ENCODE results near the gene DIP2C. TPM values are rescaled to one million over a fixed set of nuclear protein-coding genes. Genes with fewer than 3 reads are reported as not detected.
"Not testable (repeated sequence)": the region's sequence is repeated elsewhere in the genome, so short reads cannot be mapped to it uniquely, and the experiment has no call there.

DIP2C gene
- total RNA-seq, 2 experiments from 2014 or later, result 0.85 to 0.95 TPM

- no peak overlapping the region for H3K4me3 Mint-ChIP-seq
- H3K4me1 Mint-ChIP-seq (ENCODE audit: low read depth), result no peaks in the 10 kb centered on the region
- H3K36me3 Mint-ChIP-seq (ENCODE audit: low read depth), result no peaks in the 10 kb centered on the region
- TF ChIP-seq, protein P1, sequence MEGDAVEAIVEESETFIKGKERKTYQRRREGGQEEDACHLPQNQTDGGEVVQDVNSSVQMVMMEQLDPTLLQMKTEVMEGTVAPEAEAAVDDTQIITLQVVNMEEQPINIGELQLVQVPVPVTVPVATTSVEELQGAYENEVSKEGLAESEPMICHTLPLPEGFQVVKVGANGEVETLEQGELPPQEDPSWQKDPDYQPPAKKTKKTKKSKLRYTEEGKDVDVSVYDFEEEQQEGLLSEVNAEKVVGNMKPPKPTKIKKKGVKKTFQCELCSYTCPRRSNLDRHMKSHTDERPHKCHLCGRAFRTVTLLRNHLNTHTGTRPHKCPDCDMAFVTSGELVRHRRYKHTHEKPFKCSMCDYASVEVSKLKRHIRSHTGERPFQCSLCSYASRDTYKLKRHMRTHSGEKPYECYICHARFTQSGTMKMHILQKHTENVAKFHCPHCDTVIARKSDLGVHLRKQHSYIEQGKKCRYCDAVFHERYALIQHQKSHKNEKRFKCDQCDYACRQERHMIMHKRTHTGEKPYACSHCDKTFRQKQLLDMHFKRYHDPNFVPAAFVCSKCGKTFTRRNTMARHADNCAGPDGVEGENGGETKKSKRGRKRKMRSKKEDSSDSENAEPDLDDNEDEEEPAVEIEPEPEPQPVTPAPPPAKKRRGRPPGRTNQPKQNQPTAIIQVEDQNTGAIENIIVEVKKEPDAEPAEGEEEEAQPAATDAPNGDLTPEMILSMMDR (IDR thresholded peaks at IDR 0.05), result no peak
- intact Hi-C loops (cut with micrococcal nuclease), result no loop called here
- H3K27ac Mint-ChIP-seq, result no peak overlapping the region
- ChIA-PET CTCF (no interaction called here), POLR2A (no interaction called here)
- H3K27me3 Mint-ChIP-seq, result peaks cover 6% of the 10 kb centered on the region
- no peaks in the 10 kb centered on the region for H3K9me3 Mint-ChIP-seq
- DNase-seq (no peak), ATAC-seq (no peak)
These were observed 89.7 kb downstream of the DIP2C start for GRCh38 chr10:599767-600166.

- intact Hi-C loops (cut with micrococcal nuclease), result no loop called here
- CTCF ChIA-PET, result no interaction called here
- Mint-ChIP-seq H3K36me3 (ENCODE audit: low read depth) (no peaks in the 10 kb centered on the region), H3K4me1 (ENCODE audit: low read depth) (no peaks in the 10 kb centered on the region), H3K4me3 (no peak overlapping the region), H3K27me3 (peaks cover 6% of the 10 kb centered on the region), H3K27ac (no peak overlapping the region), H3K9me3 (no peaks in the 10 kb centered on the region)
- ATAC-seq (no peak), DNase-seq (no peak)
- POLR2A ChIA-PET, result interaction anchor here (1.5 kb wide), 1 partner anchor 35 kb away, joined by 3 read pairs; no protein-coding TSS in a partner anchor
- TF ChIP-seq, protein P1 (IDR thresholded peaks at IDR 0.05), result no peak
These were observed 90.9 kb downstream of the DIP2C start for GRCh38 chr10:598415-599170.

DNA sequence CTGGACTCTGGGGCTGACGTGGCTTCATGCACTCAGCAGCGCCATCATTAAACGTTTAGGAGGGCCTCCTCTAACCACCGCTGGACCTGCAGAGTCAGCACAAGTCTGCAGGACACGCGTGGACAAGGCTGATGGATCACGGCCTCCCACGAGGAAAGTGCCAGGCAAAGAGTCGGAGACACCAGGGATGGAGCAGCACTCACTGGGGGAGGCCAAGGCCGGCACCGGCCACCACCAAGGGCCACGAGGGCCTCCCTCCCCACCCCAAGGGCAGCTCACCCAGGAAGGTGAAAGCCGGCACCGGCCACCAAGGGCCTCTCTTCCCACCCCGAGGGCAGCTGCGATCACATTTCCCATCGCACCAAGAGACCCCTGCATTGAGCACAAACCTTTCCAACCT is 91.5 kb downstream of the DIP2C start:
- intact Hi-C loops (cut with micrococcal nuclease), result no loop called here
- DNase-seq (no peak), ATAC-seq (no peak)
- POLR2A ChIA-PET, result interaction anchor here (1.5 kb wide), 1 partner anchor 34 kb away, joined by 3 read pairs; no protein-coding TSS in a partner anchor
- Mint-ChIP-seq H3K9me3 (no peaks in the 10 kb centered on the region), H3K4me3 (no peak overlapping the region), H3K36me3 (ENCODE audit: low read depth) (no peaks in the 10 kb centered on the region), H3K27me3 (peaks cover 7% of the 10 kb centered on the region), H3K27ac (no peak overlapping the region), H3K4me1 (ENCODE audit: low read depth) (no peaks in the 10 kb centered on the region)
- TF ChIP-seq, protein P1 (IDR thresholded peaks at IDR 0.05), result no peak
- CTCF ChIA-PET, result no interaction called here

- POLR2A ChIA-PET, result no interaction called here
- no peak overlapping the region for H3K4me3 Mint-ChIP-seq
- no peaks in the 10 kb centered on the region for H3K9me3 Mint-ChIP-seq
These were observed 92.6 kb downstream of the DIP2C start for GRCh38 chr10:596725-597345.

DNA sequence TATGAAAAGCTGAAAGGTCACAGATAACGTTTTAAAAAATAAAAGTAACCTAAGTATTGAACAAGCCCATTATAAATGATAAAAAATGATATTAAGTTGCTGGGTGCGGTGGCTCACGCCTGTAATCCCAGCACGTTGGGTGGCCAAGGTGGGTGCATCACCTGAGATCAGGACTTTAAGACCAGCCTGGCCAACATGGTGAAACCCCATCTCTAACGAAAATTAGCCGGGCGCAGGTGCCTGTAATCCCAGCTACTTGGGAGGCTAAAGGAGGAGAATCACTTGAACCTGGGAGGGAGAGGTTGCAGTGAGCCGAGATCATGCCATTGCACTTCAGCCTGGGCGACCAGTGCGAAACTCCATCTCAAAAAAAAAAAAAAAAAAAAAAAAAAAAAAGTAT is 93.3 kb downstream of the DIP2C start:
- H3K4me1 Mint-ChIP-seq (ENCODE audit: low read depth); intact Hi-C loops (cut with micrococcal nuclease); H3K36me3 Mint-ChIP-seq (ENCODE audit: low read depth); CTCF ChIA-PET; H3K27ac Mint-ChIP-seq; H3K27me3 Mint-ChIP-seq; H3K4me3 Mint-ChIP-seq; ATAC-seq; H3K9me3 Mint-ChIP-seq; DNase-seq; POLR2A ChIA-PET: not testable (repeated sequence)

More at GRCh38 chr10:596725-597345, 92.6 kb downstream of the DIP2C start:
- intact Hi-C loops (cut with micrococcal nuclease), result no loop called here
- TF ChIP-seq, protein P1 (IDR thresholded peaks at IDR 0.05), result no peak
- CTCF ChIA-PET, result no interaction called here
- ATAC-seq (no peak), DNase-seq (no peak)
- Mint-ChIP-seq H3K27me3 (peaks cover 5% of the 10 kb centered on the region), H3K4me1 (ENCODE audit: low read depth) (no peaks in the 10 kb centered on the region), H3K36me3 (ENCODE audit: low read depth) (no peaks in the 10 kb centered on the region), H3K27ac (no peak overlapping the region)
